Upper lobe of left lung (tissue), 6 donors: ENCODE measurements around the gene AMBP. TPM values are rescaled to one million over a fixed set of nuclear protein-coding genes. Genes with fewer than 3 reads are reported as not detected.
A peak's percentile ranks its signal among the peaks of the same experiment; 100 is the strongest.
"Not testable (repeated sequence)": the region's sequence is repeated elsewhere in the genome, so short reads cannot be mapped to it uniquely, and the experiment has no call there.

Experiments
- ATAC-seq, 2 donors: fragments of 200-7000 bp; cut with Tn5 transposase; one replicate each; pipeline ENCODE4 v1.9.1; 2022; ENCODE audit warnings: mild to moderate bottlenecking in 2 of 2, moderate library complexity in 2 of 2; ENCODE audit not compliant: low FRiP score in 2 of 2
- DNase-seq, 2 donors: peaks; one replicate each; pipeline ENCODE4 v3.0.0-alpha.2; 2019 to 2020
- H3K27ac ChIP-seq, 4 donors: fragments of 200-600 bp; sonication (generic); one replicate each; pipeline ENCODE4 v1.5.1; 2016 to 2019
- H3K27me3 ChIP-seq, 4 donors: fragments of 200-600 bp; sonication (generic); one replicate each; pipeline ENCODE4 v1.5.1; 2017 to 2019
- H3K36me3 ChIP-seq, 4 donors: fragments of 200-600 bp; sonication (generic); one replicate each; pipeline ENCODE4 v1.5.1; 2016 to 2019
- H3K4me1 ChIP-seq, 4 donors: fragments of 200-600 bp; sonication (generic); one replicate each; pipeline ENCODE4 v1.5.1; 2018 to 2019
- H3K4me3 ChIP-seq, 4 donors: fragments of 200-600 bp; sonication (generic); one replicate each; pipeline ENCODE4 v1.5.1; 2017 to 2019; ENCODE audit warnings: mild to moderate bottlenecking in 2 of 4, moderate library complexity in 1 of 4
- H3K9me3 ChIP-seq, 4 donors: fragments of 200-600 bp; sonication (generic); one replicate each; pipeline ENCODE4 v1.5.1; 2018 to 2019
- CTCF ChIP-seq, 6 experiments: fragments of 450-650 bp in 4 of 6; fragments of 200-600 bp in 2 of 6; sonication (generic) in 2 of 6; IDR thresholded peaks; one replicate each; pipeline ENCODE4 v1.5.1; 2016 to 2019; ENCODE audit warnings: antibody characterized with exemption in 6 of 6
- EP300 ChIP-seq, 4 donors: sonication (generic); formaldehyde crosslinking; IDR thresholded peaks; one replicate each; pipeline ENCODE4 v1.5.1; 2017; ENCODE audit warnings: antibody characterized with exemption in 4 of 4, control low read depth in 2 of 4
- POLR2A ChIP-seq, 4 donors: fragments of 450-650 bp; IDR thresholded peaks; one replicate each; pipeline ENCODE4 v1.5.1; 2016 to 2017; ENCODE audit warnings: antibody characterized with exemption in 4 of 4, mild to moderate bottlenecking in 2 of 4
- POLR2AphosphoS5 ChIP-seq, 2 donors: sonication (generic); formaldehyde crosslinking; IDR thresholded peaks; one replicate each; pipeline ENCODE4 v1.5.1; 2017; ENCODE audit warnings: antibody characterized with exemption in 2 of 2
- WGBS, 2 donors: methylation state at CpG; one replicate each; pipeline ENCODE4 v1.1.5; 2017 to 2018; 5-methylcytosine and 5-hydroxymethylcytosine counted together
- total RNA-seq, 6 donors: library from RNA; depleted of rRNA in 4 of 6; stranded (reverse); fragments of >200 nt in 4 of 6; gene quantifications; one replicate each; pipeline versions ENCODE4 v1.1.0 to v1.2.1, GENCODE V29; 2016 to 2021
- donor health status: DM: no; HTN: no; CAD: no; lungs with moderate emphysema.
- donor health status: DM: no; HTN: yes; CAD: no; lungs with severe emphysema.

Gene AMBP
- total RNA-seq, 6 donors from 2014 or later, result 0.46 to 4.0 (median 3.1) TPM; not detected in 3

- no peaks in the 10 kb centered on the region for H3K36me3 ChIP-seq
- DNase-seq (peak in 1 of 2 donors; percentile 4), ATAC-seq (no peak)
- 75 to 82% methylated on average over 11 of the region's 11 CpGs for WGBS, 2 donors
- no peaks in the 10 kb centered on the region for H3K27me3 ChIP-seq
- H3K4me3 ChIP-seq, result no peak overlapping the region
- peaks cover 0 to 25% (median 6%) of the 10 kb centered on the region in 4 donors for H3K4me1 ChIP-seq
- no peak overlapping the region for H3K27ac ChIP-seq
- no peaks in the 10 kb centered on the region for H3K9me3 ChIP-seq
- TF ChIP-seq POLR2AphosphoS5 (IDR thresholded peaks at IDR 0.05) (no peak), POLR2A (IDR thresholded peaks at IDR 0.05) (no peak), EP300 (IDR thresholded peaks at IDR 0.05) (no peak), CTCF (IDR thresholded peaks at IDR 0.05) (no peak)
These were observed 6.4 kb upstream of the AMBP start for GRCh38 chr9:114084282-114085073.

DNA sequence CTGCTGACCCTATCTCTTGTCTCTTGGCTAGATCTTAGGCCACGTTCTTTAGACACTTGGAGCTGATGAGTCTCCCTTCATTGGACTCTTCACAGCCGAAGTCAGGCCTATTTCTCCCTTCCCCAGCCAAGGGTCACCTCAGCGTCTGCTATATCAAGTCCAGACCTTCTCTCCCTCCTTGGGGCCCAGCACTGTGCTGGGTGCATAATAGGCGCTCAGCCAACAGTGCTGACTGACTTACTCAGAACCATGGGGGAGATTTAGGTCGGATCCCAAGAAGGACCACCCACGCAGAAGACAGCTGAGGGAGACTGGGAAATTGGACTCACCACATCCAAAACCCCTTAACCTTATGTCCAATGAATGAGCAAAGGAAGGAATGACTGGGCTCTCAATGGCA is 5.6 kb upstream of the AMBP start:
- H3K4me3 ChIP-seq, result no peak overlapping the region
- no peaks in the 10 kb centered on the region for H3K36me3 ChIP-seq
- H3K4me1 ChIP-seq, result peaks cover 0 to 25% (median 7%) of the 10 kb centered on the region in 4 donors
- no peaks in the 10 kb centered on the region for H3K9me3 ChIP-seq
- H3K27ac ChIP-seq, result no peak overlapping the region
- no peaks in the 10 kb centered on the region for H3K27me3 ChIP-seq
- TF ChIP-seq POLR2AphosphoS5 (IDR thresholded peaks at IDR 0.05), result no peak
- TF ChIP-seq CTCF (IDR thresholded peaks at IDR 0.05), result no peak
- no peak for TF ChIP-seq POLR2A (IDR thresholded peaks at IDR 0.05)
- no peak for ATAC-seq
- peak in 1 of 2 donors; percentile 12 for DNase-seq
- WGBS, 2 donors, result 91 to 98% methylated on average over 5 to 6 of the region's 6 CpGs

DNA sequence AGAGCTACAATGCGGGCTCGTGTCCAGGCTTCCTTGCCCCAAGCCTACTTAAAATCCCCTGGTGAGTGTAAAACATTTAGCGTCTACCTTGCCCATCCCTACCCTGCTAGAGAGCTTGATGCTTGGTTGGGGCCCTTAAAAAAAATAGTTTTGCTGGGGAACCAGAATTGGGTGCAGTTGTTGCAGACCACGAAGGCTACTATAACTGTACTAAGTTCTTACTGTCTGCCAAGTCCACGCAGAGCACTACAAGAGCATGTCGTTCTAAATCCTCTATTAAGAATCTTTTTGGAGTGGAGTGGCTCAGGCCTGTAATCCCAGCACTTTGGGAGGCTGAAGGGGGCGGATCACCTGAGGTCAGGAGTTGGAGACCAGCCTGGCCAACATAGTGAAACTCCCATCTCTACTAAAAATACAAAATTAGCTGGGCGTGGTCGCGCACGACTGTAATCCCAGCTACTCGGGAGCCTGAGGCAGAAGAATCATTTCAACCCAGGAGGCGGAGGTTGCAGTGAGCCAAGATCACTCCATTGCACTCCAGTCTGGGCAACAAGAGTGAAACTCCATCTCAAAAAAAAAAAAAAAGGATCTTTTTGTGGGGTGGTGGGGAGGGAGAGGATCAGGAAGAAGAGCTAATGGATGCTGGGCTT is 4.8 kb upstream of the AMBP start:
- peak in 1 of 6 experiments; percentile 3 for TF ChIP-seq CTCF (IDR thresholded peaks at IDR 0.05)
- WGBS, 2 donors, result 51 to 61% methylated on average over 13 of the region's 13 CpGs
- peaks cover 0 to 33% (median 13%) of the 10 kb centered on the region in 4 donors for H3K4me1 ChIP-seq
- DNase-seq (peak in 1 of 2 donors; percentile 15), ATAC-seq (peak in 1 of 2 donors; percentile 5)
- not testable (repeated sequence) for H3K4me3 ChIP-seq, H3K36me3 ChIP-seq, H3K27me3 ChIP-seq, H3K9me3 ChIP-seq, H3K27ac ChIP-seq

GRCh38 chr9:114082017-114082762 is 4.1 kb upstream of the AMBP start:
- DNase-seq (peak in 1 of 2 donors; percentile 88), ATAC-seq (peak; percentile 89 to 91)
- TF ChIP-seq EP300 (IDR thresholded peaks at IDR 0.05) (no peak), CTCF (IDR thresholded peaks at IDR 0.05) (peak; percentile 77 to 92 (median 87))
- Histone ChIP-seq H3K4me1 (peaks cover 0 to 33% (median 13%) of the 10 kb centered on the region in 4 donors), H3K9me3 (no peaks in the 10 kb centered on the region), H3K27ac (peak overlapping the region in 2 of 4 donors; percentile 1 to 42), H3K27me3 (no peaks in the 10 kb centered on the region), H3K4me3 (no peak overlapping the region), H3K36me3 (no peaks in the 10 kb centered on the region)
- WGBS, 2 donors, result 44 to 70% methylated on average over 3 to 10 of the region's 10 CpGs
